H54 (cell line): ENCODE data around the gene ADAMTSL2.

Experiments used
- DNase-seq: peaks from one replicate; pipeline ENCODE4 v3.0.0; 2011; ENCODE audit warnings: low spot score, mixed read lengths; ENCODE audit not compliant: insufficient read length
- FAIRE-seq: peaks from 3 replicates; lab custom pipeline; 2011; peaks lifted over from hg19 to GRCh38; lab: Jason Lieb, UNC
- POLR2A ChIP-seq: IDR thresholded peaks from 2 replicates; pipeline ENCODE4 v1.6.1; 2011; ENCODE audit warnings: low read depth, mild to moderate bottlenecking, low read length

ADAMTSL2 gene

DNA sequence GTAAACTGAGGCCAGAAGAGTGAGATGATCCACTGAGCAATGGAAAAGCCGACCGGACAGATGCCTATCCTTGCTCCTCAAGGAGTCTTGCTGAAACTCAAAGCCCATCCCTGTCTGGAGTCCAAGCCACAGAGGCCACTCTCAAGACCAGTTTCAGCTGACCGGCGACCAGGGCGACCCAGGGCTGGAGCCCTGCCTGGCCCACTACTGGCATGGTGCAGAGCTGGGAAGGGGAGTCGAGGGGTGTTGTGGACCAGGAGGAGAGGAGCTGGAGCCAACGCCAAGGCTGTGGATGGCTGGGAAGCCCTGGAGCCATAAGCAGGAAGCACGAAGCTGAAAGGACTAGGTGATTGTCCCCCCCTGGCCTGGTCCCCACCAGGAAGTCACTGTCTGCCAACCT lies 52.5 kb downstream of the ADAMTSL2 start:
- FAIRE-seq (no peak), DNase-seq (no peak)
- TF ChIP-seq POLR2A, result no peak

GRCh38 chr9:133587466-133587865 lies 53.0 kb downstream of the ADAMTSL2 start:
- no peak for DNase-seq
- FAIRE-seq, result no peak
- no peak for TF ChIP-seq POLR2A

- no peak for FAIRE-seq
- no peak for TF ChIP-seq POLR2A
- DNase-seq, result peak; percentile 52
Observed at GRCh38 chr9:133589454-133590227, 55.1 kb downstream of the ADAMTSL2 start.

- DNase-seq (no peak), FAIRE-seq (no peak)
- no peak for TF ChIP-seq POLR2A
Observed at GRCh38 chr9:133590231-133590855, 55.8 kb downstream of the ADAMTSL2 start.

DNA sequence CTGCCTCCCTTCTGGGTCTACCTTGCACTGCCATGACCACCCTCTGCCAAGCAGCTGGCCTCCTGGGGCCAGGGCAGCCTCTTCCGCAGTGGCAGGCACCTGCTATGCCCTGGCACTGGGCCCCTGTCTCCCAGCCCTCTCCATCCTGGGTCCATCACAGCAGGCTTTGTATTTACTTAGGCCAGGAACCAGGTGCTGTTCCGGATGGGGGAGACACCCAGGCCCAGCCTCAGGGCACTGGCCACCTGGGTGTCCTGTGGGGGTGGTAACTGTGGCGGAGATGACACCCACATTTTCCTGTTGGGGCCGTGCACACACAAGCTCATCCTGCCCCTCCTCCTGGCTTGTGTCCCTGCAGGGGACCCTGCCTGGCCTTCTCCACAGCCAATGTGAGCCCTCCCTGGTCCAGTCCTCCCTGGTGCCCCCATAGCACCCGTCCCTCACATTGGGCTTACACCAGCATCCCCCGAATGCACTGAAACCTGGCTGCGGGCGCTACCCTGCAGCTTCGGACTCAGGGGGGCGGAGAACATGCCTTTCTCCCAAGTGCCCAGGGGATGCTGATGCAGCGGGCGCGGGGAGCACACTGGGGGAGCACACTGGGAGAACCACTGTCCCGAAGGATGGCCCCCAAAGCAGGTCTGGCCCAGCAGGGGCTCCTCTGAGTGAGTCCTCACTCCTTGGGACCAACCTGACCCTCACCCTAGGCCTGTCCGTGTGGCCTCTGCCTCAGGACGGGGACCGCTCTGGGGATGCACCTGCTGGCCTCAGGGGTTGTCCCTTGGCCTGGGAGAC lies 56.8 kb downstream of the ADAMTSL2 start:
- no peak for DNase-seq
- no peak for FAIRE-seq
- no peak for TF ChIP-seq POLR2A

DNA sequence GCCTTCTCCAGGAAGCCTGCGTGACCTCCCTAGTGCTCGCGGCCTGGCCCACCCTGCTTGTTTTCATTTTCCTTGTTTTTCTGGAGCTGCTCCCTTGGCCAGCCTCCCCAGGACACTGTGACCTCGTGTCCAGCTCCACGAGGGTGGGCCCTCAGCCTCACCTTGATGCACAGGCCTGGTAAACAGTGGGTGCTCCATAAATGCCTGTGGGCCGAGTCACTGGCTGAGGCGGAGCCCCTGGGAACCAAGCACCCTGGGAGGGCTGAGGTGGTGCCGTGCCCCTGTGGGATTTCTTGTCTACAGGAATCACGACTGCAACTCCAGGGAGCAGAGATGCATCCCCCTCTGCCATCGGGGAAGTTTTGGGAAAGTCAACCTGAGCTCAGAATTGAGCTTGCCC lies 57.5 kb downstream of the ADAMTSL2 start:
- no peak for TF ChIP-seq POLR2A
- DNase-seq, result peak; percentile 47
- no peak for FAIRE-seq

- DNase-seq, result no peak
- no peak for TF ChIP-seq POLR2A
- no peak for FAIRE-seq
Observed at GRCh38 chr9:133592731-133593409, 58.4 kb downstream of the ADAMTSL2 start.

DNA sequence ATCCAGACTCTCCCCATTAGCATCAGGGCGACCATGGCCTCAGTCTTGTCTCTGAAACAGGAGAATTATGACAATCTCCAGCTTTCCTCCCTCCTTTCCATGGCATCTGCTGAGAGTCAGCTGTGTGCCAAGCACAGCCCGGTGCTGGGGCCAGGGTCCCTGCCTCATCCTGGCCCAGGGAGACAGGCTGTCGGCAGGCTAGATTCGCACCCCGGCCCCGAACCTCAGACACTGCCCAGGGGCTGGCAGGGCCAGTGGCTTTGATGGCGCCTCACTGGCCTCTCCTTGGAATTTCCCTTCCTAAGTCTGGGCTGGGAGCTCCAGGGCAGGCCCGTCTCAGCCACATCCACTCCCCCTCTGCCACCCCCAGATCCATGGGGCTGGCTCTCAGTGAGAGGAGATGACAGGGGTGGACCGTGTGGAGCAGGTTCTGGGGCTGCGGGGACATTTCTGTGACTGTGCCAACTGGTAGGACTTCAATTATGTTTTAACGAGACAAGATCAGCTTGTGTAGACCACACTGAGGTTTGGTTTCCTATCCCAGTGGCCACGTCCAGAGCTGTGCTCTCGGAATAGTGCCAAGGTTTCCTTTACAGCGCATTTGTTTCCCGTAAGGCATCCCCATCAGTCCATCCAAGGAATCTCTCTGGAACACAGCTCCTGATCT lies 59.2 kb downstream of the ADAMTSL2 start:
- FAIRE-seq (no peak), DNase-seq (no peak)

DNA sequence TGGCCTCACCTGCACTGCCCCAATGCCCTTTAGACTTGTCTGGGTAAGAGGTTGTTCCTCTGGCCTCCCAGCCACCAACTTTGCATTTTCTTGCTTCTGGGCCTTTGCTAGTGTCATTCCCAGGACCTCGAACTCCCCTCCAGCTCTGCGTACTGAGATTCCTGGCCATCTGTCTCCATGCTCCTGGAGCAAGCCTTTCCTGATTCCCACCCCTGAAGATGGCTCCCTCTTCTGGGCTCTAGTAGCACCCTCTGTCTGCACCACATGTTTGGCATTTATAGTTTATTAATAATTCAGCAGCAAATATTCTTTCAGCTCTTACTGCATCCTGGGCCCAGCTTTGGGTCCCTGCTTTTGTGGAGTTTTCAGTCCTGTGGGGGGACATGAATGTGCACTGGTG lies 59.8 kb downstream of the ADAMTSL2 start:
- TF ChIP-seq POLR2A, result no peak
- FAIRE-seq, result no peak
- DNase-seq, result no peak

More for the DNA sequence above, 59.2 kb downstream of the ADAMTSL2 start:
- TF ChIP-seq POLR2A, result no peak

DNA sequence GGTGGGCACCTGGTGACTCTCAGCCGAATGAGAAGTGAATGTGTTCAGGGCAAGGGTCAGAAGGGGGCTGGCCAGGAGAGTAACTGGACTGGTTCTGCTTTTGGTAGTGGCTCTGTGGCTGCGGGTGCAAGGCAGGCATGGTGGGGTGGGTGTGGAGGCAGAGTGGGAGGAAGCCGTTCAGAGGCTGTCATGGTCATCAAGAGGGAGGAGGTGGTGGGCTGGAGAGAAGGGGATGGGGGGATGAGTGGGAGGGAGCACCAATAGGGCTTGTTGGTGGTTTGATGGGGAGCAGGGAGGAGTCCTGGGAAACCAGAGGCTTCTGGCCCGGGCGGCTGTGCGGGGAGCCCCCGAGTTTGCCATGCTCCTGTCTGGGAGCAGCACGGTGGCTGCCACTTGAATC lies 61.4 kb downstream of the ADAMTSL2 start:
- DNase-seq (no peak), FAIRE-seq (no peak)
- no peak for TF ChIP-seq POLR2A

DNA sequence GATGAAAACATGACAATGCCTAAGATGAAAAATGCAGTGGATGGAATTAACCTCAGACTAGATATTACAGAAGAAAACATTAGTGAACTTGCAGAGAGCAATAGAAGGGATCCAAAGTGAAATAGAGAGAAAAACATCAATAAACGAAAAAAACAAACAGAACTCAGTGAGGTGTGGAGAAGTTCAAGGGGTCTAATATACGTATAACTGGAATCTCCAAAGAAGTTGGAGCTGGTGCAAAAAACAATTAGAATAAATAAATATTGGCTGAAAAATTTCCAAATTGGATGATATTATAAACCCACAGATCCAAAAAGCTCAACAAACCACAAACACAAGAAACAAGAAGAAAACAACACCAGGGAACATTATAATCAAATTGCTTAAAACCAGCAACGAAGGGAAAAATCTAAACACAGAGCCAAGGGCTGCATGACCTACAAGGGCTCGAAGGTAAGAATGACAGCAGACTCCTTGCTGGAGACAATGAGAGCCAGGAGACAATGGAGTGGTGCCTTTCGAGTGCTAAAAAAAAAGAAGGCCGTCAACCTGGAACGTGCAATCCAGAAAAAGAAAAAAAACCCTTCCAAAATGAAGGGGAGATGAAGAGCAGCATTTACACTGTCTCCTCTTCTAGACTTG lies 62.9 kb downstream of the ADAMTSL2 start:
- TF ChIP-seq POLR2A, result no peak
- DNase-seq (no peak), FAIRE-seq (no peak)

- DNase-seq (no peak), FAIRE-seq (no peak)
- no peak for TF ChIP-seq POLR2A
Observed at GRCh38 chr9:133598978-133599377, 64.5 kb downstream of the ADAMTSL2 start.
